Activated CD8-positive, alpha-beta memory T cell treated with anti-CD3 and anti-CD28 coated beads for 24 hours (primary cell): ENCODE data around the gene VAV2.
"Not testable (repeated sequence)": the region's sequence is repeated elsewhere in the genome, so short reads cannot be mapped to it uniquely, and the experiment has no call there.

ENCODE experiments used
- DNase-seq: peaks from one replicate; pipeline ENCODE4 v3.0.0-alpha.2; 2020

Gene VAV2

GRCh38 chr9:133913571-133914369 is 78.4 kb downstream of the VAV2 start:
- DNase-seq: no peak

GRCh38 chr9:133910855-133911514 is 81.1 kb downstream of the VAV2 start:
- DNase-seq: no peak

- no peak for DNase-seq
Measured at GRCh38 chr9:133906932-133907910, 84.9 kb downstream of the VAV2 start.

- no peak for DNase-seq
Measured at GRCh38 chr9:133906218-133906617, 85.9 kb downstream of the VAV2 start.

GRCh38 chr9:133905493-133905892 is 86.6 kb downstream of the VAV2 start:
- DNase-seq: no peak

- DNase-seq: no peak
Measured at GRCh38 chr9:133904346-133905090, 87.6 kb downstream of the VAV2 start.

- DNase-seq: no peak
Measured at GRCh38 chr9:133901184-133901835, 90.8 kb downstream of the VAV2 start.

GRCh38 chr9:133897675-133898074 is 94.4 kb downstream of the VAV2 start:
- DNase-seq: no peak

GRCh38 chr9:133896007-133896406 is 96.1 kb downstream of the VAV2 start:
- not testable (repeated sequence) for DNase-seq

- no peak for DNase-seq
Measured at GRCh38 chr9:133895335-133895734, 96.8 kb downstream of the VAV2 start.

GRCh38 chr9:133894377-133895321 is 97.5 kb downstream of the VAV2 start:
- no peak for DNase-seq

- DNase-seq: no peak
Measured at GRCh38 chr9:133893191-133893994, 98.7 kb downstream of the VAV2 start.

GRCh38 chr9:133892193-133892920 is 99.8 kb downstream of the VAV2 start:
- DNase-seq: no peak

- DNase-seq: no peak
Measured at GRCh38 chr9:133891741-133892140, 100.4 kb downstream of the VAV2 start.

- no peak for DNase-seq
Measured at GRCh38 chr9:133890583-133890982, 101.5 kb downstream of the VAV2 start.

GRCh38 chr9:133889584-133890301 is 102.4 kb downstream of the VAV2 start:
- DNase-seq: no peak

GRCh38 chr9:133888809-133889491 is 103.2 kb downstream of the VAV2 start:
- no peak for DNase-seq
